Breast epithelium (tissue), 4 donors: ENCODE results near the gene IER3. TPM values are rescaled to one million over a fixed set of nuclear protein-coding genes. Genes with fewer than 3 reads are reported as not detected.

ENCODE experiments used
- DNase-seq, 2 donors: peaks; one replicate each; pipeline ENCODE4 v3.0.0-alpha.2; 2019; ENCODE audit warnings: low spot score in 2 of 2
- H3K27ac ChIP-seq, 2 donors: fragments of 200-600 bp; sonication (generic) in 1 of 2; one replicate each; pipeline ENCODE4 v1.5.1; 2016 to 2019; ENCODE audit warnings: mild to moderate bottlenecking in 1 of 2
- H3K27me3 ChIP-seq, 2 donors: fragments of 200-600 bp; sonication (generic) in 1 of 2; one replicate each; pipeline versions ENCODE4 v1.5.1 to v1.6.0; 2017 to 2019; ENCODE audit warnings: control low read depth in 1 of 2, mild to moderate bottlenecking in 1 of 2
- H3K36me3 ChIP-seq: fragments of 200-600 bp; one replicate; pipeline ENCODE4 v1.5.1; 2019
- H3K4me1 ChIP-seq, 2 donors: fragments of 200-600 bp; sonication (generic); one replicate each; pipeline ENCODE4 v1.5.1; 2016 to 2019; ENCODE audit warnings: control low read depth in 1 of 2
- H3K4me3 ChIP-seq, 3 donors: fragments of 200-600 bp; sonication (generic); 1 replicate in 2 of 3; 2 replicates in 1 of 3; pipeline ENCODE4 v1.5.1; 2016 to 2019; ENCODE audit warnings: mild to moderate bottlenecking in 3 of 3, moderate library complexity in 2 of 3
- H3K9me3 ChIP-seq, 2 donors: fragments of 200-600 bp; sonication (generic) in 1 of 2; one replicate each; pipeline ENCODE4 v1.5.1; 2016 to 2019; ENCODE audit warnings: control low read depth in 1 of 2
- CTCF ChIP-seq, 3 donors: fragments of 450-650 bp; IDR thresholded peaks; one replicate each; pipeline ENCODE4 v1.5.1; 2016 to 2017; ENCODE audit warnings: antibody characterized with exemption in 3 of 3, mild to moderate bottlenecking in 3 of 3, moderate library complexity in 3 of 3
- POLR2A ChIP-seq: fragments of 450-650 bp; IDR thresholded peaks from one replicate; pipeline ENCODE4 v1.6.1; 2016; ENCODE audit warnings: antibody characterized with exemption, mild to moderate bottlenecking, moderate library complexity
- POLR2AphosphoS5 ChIP-seq, 3 donors: sonication (generic); formaldehyde crosslinking; IDR thresholded peaks; one replicate each; pipeline ENCODE4 v1.6.1; 2017; ENCODE audit warnings: antibody characterized with exemption in 3 of 3
- intact Hi-C: fragments of 100-400 bp; cut with DNase I; formaldehyde crosslinking; loops from one replicate; pipeline ENCODE4 v1.15.1; 2023; ENCODE audit warnings: low total_unique reads
- total RNA-seq, 3 donors: library from RNA; depleted of rRNA; stranded (reverse); fragments of >200 nt; gene quantifications; one replicate each; pipeline ENCODE4 v1.1.0, GENCODE V29; 2016

The IER3 gene
- 10 to 100 TPM in 2 of 3 donors, 1 to 10 TPM in 1; 7.7 to 64.1 (median 20.0) TPM for total RNA-seq

GRCh38 chr6:30744054-30744805 is at the start of gene IER3:
Gene IER3 (minus strand): TSS chr6:30744547. CDS start chr6:30744518, 29 bp downstream.
- Histone ChIP-seq H3K27ac (peak within 1 kb of the TSS; percentile 97 to 99), H3K36me3 (no peaks in the 10 kb centered on the region), H3K9me3 (no peaks in the 10 kb centered on the region), H3K4me1 (peaks cover 0 to 26% of the 10 kb centered on the region in 2 donors), H3K4me3 (peak within 1 kb of the TSS; percentile 83 to 93 (median 86)), H3K27me3 (no peaks in the 10 kb centered on the region)
- intact Hi-C loops: no loop called here
- DNase-seq: peak; percentile 88 to 92
- TF ChIP-seq CTCF (IDR thresholded peaks at IDR 0.05) (peak; percentile 42 to 75 (median 54)), POLR2A (peak; percentile 61), POLR2AphosphoS5 (IDR thresholded peaks at IDR 0.05) (peak; percentile 94 to 95 (median 94))

GRCh38 chr6:30793521-30794194 is 49.3 kb upstream of the IER3 start:
- Histone ChIP-seq H3K4me1 (no peaks in the 10 kb centered on the region), H3K36me3 (no peaks in the 10 kb centered on the region), H3K4me3 (no peak overlapping the region), H3K27me3 (no peaks in the 10 kb centered on the region), H3K9me3 (no peaks in the 10 kb centered on the region), H3K27ac (peak overlapping the region; percentile 83 to 93)
- no peak for DNase-seq
- intact Hi-C loops: no loop called here
- TF ChIP-seq POLR2AphosphoS5 (IDR thresholded peaks at IDR 0.05): no peak
- no peak for TF ChIP-seq CTCF (IDR thresholded peaks at IDR 0.05)
- TF ChIP-seq POLR2A: no peak

GRCh38 chr6:30792786-30793185 is 48.4 kb upstream of the IER3 start:
- Histone ChIP-seq H3K36me3 (no peaks in the 10 kb centered on the region), H3K4me3 (no peak overlapping the region), H3K27me3 (no peaks in the 10 kb centered on the region), H3K27ac (no peak overlapping the region), H3K4me1 (no peaks in the 10 kb centered on the region), H3K9me3 (no peaks in the 10 kb centered on the region)
- intact Hi-C loops: no loop called here
- no peak for DNase-seq
- TF ChIP-seq POLR2A: no peak
- no peak for TF ChIP-seq POLR2AphosphoS5 (IDR thresholded peaks at IDR 0.05)
- no peak for TF ChIP-seq CTCF (IDR thresholded peaks at IDR 0.05)

GRCh38 chr6:30790724-30791383 is 46.5 kb upstream of the IER3 start:
- Histone ChIP-seq H3K4me3 (no peak overlapping the region), H3K4me1 (no peaks in the 10 kb centered on the region), H3K27ac (no peak overlapping the region), H3K9me3 (no peaks in the 10 kb centered on the region), H3K27me3 (no peaks in the 10 kb centered on the region), H3K36me3 (no peaks in the 10 kb centered on the region)
- intact Hi-C loops: no loop called here
- no peak for DNase-seq
- no peak for TF ChIP-seq POLR2A
- no peak for TF ChIP-seq POLR2AphosphoS5 (IDR thresholded peaks at IDR 0.05)
- no peak for TF ChIP-seq CTCF (IDR thresholded peaks at IDR 0.05)

GRCh38 chr6:30789606-30790005 is 45.3 kb upstream of the IER3 start:
- H3K4me3 ChIP-seq: no peak overlapping the region
- H3K36me3 ChIP-seq: no peaks in the 10 kb centered on the region
- no peak overlapping the region for H3K27ac ChIP-seq
- DNase-seq: no peak
- H3K4me1 ChIP-seq: no peaks in the 10 kb centered on the region
- intact Hi-C loops: no loop called here
- H3K27me3 ChIP-seq: no peaks in the 10 kb centered on the region
- H3K9me3 ChIP-seq: no peaks in the 10 kb centered on the region
- no peak for TF ChIP-seq POLR2AphosphoS5 (IDR thresholded peaks at IDR 0.05)
- no peak for TF ChIP-seq POLR2A
- TF ChIP-seq CTCF (IDR thresholded peaks at IDR 0.05): no peak
